GM21528 (cell line): ENCODE measurements around the gene PALLD.

Experiments
- ATAC-seq: cut with Tn5 transposase; IDR thresholded peaks from one replicate; pipeline ENCODE4 v1.9.1; 2021; ENCODE audit warnings: mild to moderate bottlenecking, moderate library complexity; ENCODE audit not compliant: unreplicated experiment, low FRiP score

Gene PALLD

GRCh38 chr4:168955674-168956073, 458.8 kb downstream of the PALLD start:
- no peak for ATAC-seq

- ATAC-seq: no peak
Measured at GRCh38 chr4:168960716-168961115, 463.9 kb downstream of the PALLD start.

- no peak for ATAC-seq
Measured at GRCh38 chr4:168972596-168972995, 475.7 kb downstream of the PALLD start.
